Heart right ventricle (tissue), 16 donors: ENCODE measurements around the gene SLC38A11. TPM values are rescaled to one million over a fixed set of nuclear protein-coding genes. Genes with fewer than 3 reads are reported as not detected.
A peak's percentile ranks its signal among the peaks of the same experiment; 100 is the strongest.

Experiments used
- ATAC-seq, 8 donors: fragments of 200-7000 bp; cut with Tn5 transposase; one replicate each; pipeline ENCODE4 v1.9.1; 2020; ENCODE audit warnings: mild to moderate bottlenecking in 8 of 8, moderate library complexity in 8 of 8, moderate number of reproducible peaks in 1 of 8
- DNase-seq, 2 donors: peaks; one replicate each; pipeline ENCODE4 v3.0.0-alpha.2; 2020
- H3K27ac ChIP-seq, 10 donors: fragments of 200-600 bp; sonication (generic) in 2 of 10; one replicate each; pipeline versions ENCODE4 v1.5.0 to v1.8.0; 2020 to 2022; ENCODE audit warnings: mild to moderate bottlenecking in 3 of 10
- H3K27me3 ChIP-seq, 7 donors: fragments of 200-600 bp; one replicate each; pipeline ENCODE4 v1.8.0; 2021 to 2022; ENCODE audit warnings: mild to moderate bottlenecking in 2 of 7
- H3K36me3 ChIP-seq, 9 donors: fragments of 200-600 bp; sonication (generic) in 1 of 9; one replicate each; pipeline versions ENCODE4 v1.5.0 to v1.8.0; 2020 to 2022; ENCODE audit warnings: mild to moderate bottlenecking in 2 of 9
- H3K4me1 ChIP-seq, 9 donors: fragments of 200-600 bp; sonication (generic) in 1 of 9; one replicate each; pipeline versions ENCODE4 v1.5.0 to v1.8.0; 2020 to 2022; ENCODE audit warnings: mild to moderate bottlenecking in 4 of 9
- H3K4me3 ChIP-seq, 10 donors: fragments of 200-600 bp; sonication (generic) in 2 of 10; one replicate each; pipeline versions ENCODE4 v1.5.0 to v1.8.0; 2020 to 2022; ENCODE audit warnings: mild to moderate bottlenecking in 7 of 10, moderate library complexity in 2 of 10
- H3K9me3 ChIP-seq, 11 donors: fragments of 200-600 bp in 10 of 11; sonication (generic) in 2 of 11; one replicate each; pipeline versions ENCODE4 v1.5.0 to v1.8.0; 2013 to 2022; ENCODE audit warnings: mild to moderate bottlenecking in 2 of 11, control low read depth in 1 of 11, moderate library complexity in 1 of 11
- CTCF ChIP-seq, 9 donors: fragments of 200-600 bp; sonication (generic) in 2 of 9; IDR thresholded peaks; one replicate each; pipeline versions ENCODE4 v1.5.0 to v1.8.0; 2021 to 2022; ENCODE audit warnings: antibody characterized with exemption in 9 of 9, mild to moderate bottlenecking in 5 of 9, moderate library complexity in 1 of 9
- WGBS, 2 donors: extraction: QIAGEN DNeasy Blood & Tissue Kit; methylation state at CpG; one replicate each; pipeline ENCODE4 v1.1.7; 2013; ENCODE audit warnings: inconsistent platforms in 1 of 2; 5-methylcytosine and 5-hydroxymethylcytosine counted together
- intact Hi-C, 10 donors: fragments of 100-400 bp; cut with DNase I; formaldehyde crosslinking; loops; one replicate each; pipeline versions ENCODE4 v1.11.1 to v1.14.2; 2022
- polyA plus RNA-seq, 2 donors: library from polyadenylated mRNA; stranded (reverse); fragments of 200-250 nt; gene quantifications; one replicate each; pipeline ENCODE4 v1.2.3, GENCODE V29; 2013
- total RNA-seq, 10 donors: library from RNA; stranded (reverse); fragmentation: NEBNext Ultra II Directional in 3 of 10; extraction: Animal tissue kit (Norgen Biotek cat#: 25700) in 3 of 10; gene quantifications; one replicate each; pipeline versions ENCODE4 v1.2.1 to v1.2.4, GENCODE V29; 2021 to 2023
- donor health status: Arrhythmogenic right ventricular cardiomyopathy.
- donor health status: ischemic (EF 13 %, LVEDD 7.1; RV severe dilation, severe dysfunction).
- donor health status: healthy with polysubstance abuse.
- donor health status: DM: no; HTN: yes; CAD: no.
- donor health status: DM: no; HTN: no; CAD: no.
- donor health status: ischemic (EF 25% LVEDD 6.9; RV normal size, moderate dysfunction).
- donor health status: ischemic (EF 25% LVEDD 5.7; RV mildly dilated, moderate dysfunction).
- donor health status: healthy.
- donor health status: DM: yes; HTN: yes; CAD: no.
- donor health status: Ischemic cardiomyopathy.
- donor health status: ischemic (EF 35%, LVEDD 5.7; RV mildly dilated, moderate dysfunction).
- donor health status: nonischemic (EF 11% LVEDD 7.7; RV severe dilation, severe dysfunction).
- donor health status: DM: yes; HTN: yes; CAD: no.
- donor health status: PGD.
- donor health status: ischemic (EF 29% LVEDD 5.4; RV normal size, mild dysfunction).
- donor health status: nonischemic (EF 23%, LVEDD 6.1; RV moderate dilation, normal function).

SLC38A11 gene
- total and polyA plus RNA-seq, 12 donors, result 0.11 to 3.0 (median 0.45) TPM; not detected in 1

GRCh38 chr2:164896634-164897355 lies 58.5 kb downstream of the SLC38A11 start:
- intact Hi-C loops, result no loop called here

DNA sequence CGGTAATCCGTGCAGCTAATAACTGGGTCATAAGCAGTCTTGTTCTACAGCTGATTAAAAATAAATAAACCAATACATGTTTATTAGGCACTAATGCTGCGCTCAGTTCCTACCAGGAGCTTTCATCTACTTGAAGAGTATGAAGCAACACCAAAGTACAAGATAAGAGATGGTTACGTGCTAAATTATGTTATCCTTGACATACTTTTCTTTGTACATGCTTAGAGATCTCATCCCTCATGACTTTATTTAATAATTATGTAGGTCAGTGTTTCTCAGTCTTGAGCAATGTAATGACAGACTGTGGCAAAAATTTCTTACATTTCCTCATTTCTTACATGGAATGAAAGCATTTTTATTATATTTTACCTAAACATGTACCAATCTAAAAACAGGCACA lies 59.1 kb downstream of the SLC38A11 start:
- WGBS, 2 donors, result 88 to 97% methylated on average over 4 of the region's 4 CpGs
- ATAC-seq, result no peak
- TF ChIP-seq CTCF (IDR thresholded peaks at IDR 0.05), result no peak
- H3K36me3 ChIP-seq, result no peaks in the 10 kb centered on the region
- H3K4me1 ChIP-seq, result peaks cover 0 to 16% (median 0%) of the 10 kb centered on the region in 9 donors
- H3K4me3 ChIP-seq, result no peak overlapping the region
- DNase-seq, result no peak
- intact Hi-C loops, result no loop called here
- no peak overlapping the region for H3K27ac ChIP-seq
- no peaks in the 10 kb centered on the region for H3K27me3 ChIP-seq
- no peaks in the 10 kb centered on the region for H3K9me3 ChIP-seq

More at GRCh38 chr2:164896634-164897355, 58.5 kb downstream of the SLC38A11 start:
- H3K4me1 ChIP-seq, result peaks cover 0 to 16% (median 0%) of the 10 kb centered on the region in 9 donors
- H3K9me3 ChIP-seq, result no peaks in the 10 kb centered on the region
- H3K27me3 ChIP-seq, result no peaks in the 10 kb centered on the region
- 53 to 66% methylated on average over 3 of the region's 3 CpGs for WGBS, 2 donors
- H3K27ac ChIP-seq, result no peak overlapping the region
- DNase-seq (no peak), ATAC-seq (no peak)
- H3K36me3 ChIP-seq, result no peaks in the 10 kb centered on the region
- no peak for TF ChIP-seq CTCF (IDR thresholded peaks at IDR 0.05)
- no peak overlapping the region for H3K4me3 ChIP-seq

DNA sequence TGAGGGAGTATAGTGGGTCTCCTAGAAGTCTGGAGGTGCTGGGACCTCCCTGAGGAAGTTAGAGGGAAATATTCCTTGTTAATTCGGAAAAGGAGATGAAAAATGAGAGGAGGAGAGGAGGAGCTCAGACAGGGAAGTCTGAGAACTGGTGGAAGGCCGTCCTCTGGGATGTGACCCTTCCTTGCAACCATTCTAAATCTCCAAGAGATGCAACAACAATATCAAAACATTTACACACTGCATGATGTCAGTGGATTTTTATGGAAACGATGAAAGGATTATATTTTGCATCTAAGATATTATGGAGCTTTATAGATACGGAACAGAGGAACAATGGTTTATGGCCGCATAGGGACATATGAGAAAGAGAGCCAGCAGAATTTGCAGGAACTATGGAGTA lies 63.9 kb downstream of the SLC38A11 start:
- H3K36me3 ChIP-seq, result no peaks in the 10 kb centered on the region
- H3K4me3 ChIP-seq, result no peak overlapping the region
- H3K27me3 ChIP-seq, result no peaks in the 10 kb centered on the region
- H3K4me1 ChIP-seq, result peaks cover 0 to 14% (median 0%) of the 10 kb centered on the region in 9 donors
- WGBS, 2 donors, result 74 to 78% methylated on average over 5 of the region's 5 CpGs
- H3K27ac ChIP-seq, result peak overlapping the region in 3 of 10 donors; percentile 4 to 37 (median 29)
- no peaks in the 10 kb centered on the region for H3K9me3 ChIP-seq
- TF ChIP-seq CTCF (IDR thresholded peaks at IDR 0.05), result no peak
- peak in 4 of 8 donors; percentile 42 to 84 (median 58) for ATAC-seq
- intact Hi-C loops, result no loop called here
- peak in 1 of 2 donors; percentile 15 for DNase-seq

GRCh38 chr2:164890544-164890943 lies 64.8 kb downstream of the SLC38A11 start:
- DNase-seq (no peak), ATAC-seq (peak in 5 of 8 donors; percentile 38 to 89 (median 55))
- Histone ChIP-seq H3K36me3 (no peaks in the 10 kb centered on the region), H3K4me1 (peaks cover 0 to 14% (median 0%) of the 10 kb centered on the region in 9 donors), H3K27ac (peak overlapping the region in 4 of 10 donors; percentile 4 to 37 (median 24)), H3K4me3 (no peak overlapping the region), H3K9me3 (no peaks in the 10 kb centered on the region), H3K27me3 (no peaks in the 10 kb centered on the region)
- intact Hi-C loops, result no loop called here
- no peak for TF ChIP-seq CTCF (IDR thresholded peaks at IDR 0.05)
- WGBS, 2 donors, result 36 to 38% methylated on average over 4 of the region's 4 CpGs
